NOMO-1 treated with dmso at 0.1 percent for 144 hours (cell line): ENCODE measurements around the gene STX1B.

Experiments
- DNase-seq: peaks from one replicate; lab custom pipeline; 2025; ENCODE audit not compliant: unreplicated experiment; lab: John Stamatoyannopoulos, UW

Gene STX1B

GRCh38 chr16:30980023-30980371 lies 30.4 kb downstream of the STX1B start:
- DNase-seq: no peak

- DNase-seq: no peak
These were observed 31.0 kb downstream of the STX1B start for GRCh38 chr16:30979170-30980022.

GRCh38 chr16:30977502-30977901 lies 32.9 kb downstream of the STX1B start:
- DNase-seq: no peak

GRCh38 chr16:30976486-30976885 lies 34.0 kb downstream of the STX1B start:
- no peak for DNase-seq

- no peak for DNase-seq
These were observed 36.1 kb downstream of the STX1B start for GRCh38 chr16:30974348-30974747.

- no peak for DNase-seq
These were observed 37.6 kb downstream of the STX1B start for GRCh38 chr16:30972872-30973271.

- no peak for DNase-seq
These were observed 39.1 kb downstream of the STX1B start for GRCh38 chr16:30971298-30971697.

- DNase-seq: no peak
These were observed 41.1 kb downstream of the STX1B start for GRCh38 chr16:30969246-30969842.

GRCh38 chr16:30967795-30968194 lies 42.6 kb downstream of the STX1B start:
- no peak for DNase-seq

- DNase-seq: no peak
These were observed 44.3 kb downstream of the STX1B start for GRCh38 chr16:30966033-30966619.

GRCh38 chr16:30965436-30965835 lies 45.0 kb downstream of the STX1B start:
- DNase-seq: no peak

GRCh38 chr16:30964574-30965226 lies 45.7 kb downstream of the STX1B start:
- no peak for DNase-seq

GRCh38 chr16:30963925-30964511 lies 46.4 kb downstream of the STX1B start:
- DNase-seq: no peak

- no peak for DNase-seq
These were observed 49.1 kb downstream of the STX1B start for GRCh38 chr16:30961384-30961783.

GRCh38 chr16:30958175-30959079 lies 52.0 kb downstream of the STX1B start:
- no peak for DNase-seq

GRCh38 chr16:30957456-30958174 lies 52.8 kb downstream of the STX1B start, which contains the start of gene SETD1A:
SETD1A (plus strand) TSS chr16:30957754; CDS start chr16:30958732, 978 bp downstream.
- peak; percentile 89 for DNase-seq

- peak; percentile 75 for DNase-seq
These were observed 53.6 kb downstream of the STX1B start for GRCh38 chr16:30956601-30957455.

GRCh38 chr16:30954993-30955392 lies 55.4 kb downstream of the STX1B start:
- DNase-seq: no peak
